Natural killer cell treated with Interleukin-12 subunit alpha and Interleukin-12 subunit beta and Interleukin-15 and Interleukin-18, amount 100 ng/mL, for 72 hours (primary cell): ENCODE results near the gene ZSCAN25. TPM values are rescaled to one million over a fixed set of nuclear protein-coding genes. Genes with fewer than 3 reads are reported as not detected.

Experiments
- ATAC-seq, 2 donors: fragments of 150-1000 bp; cut with Tn5 transposase in 1 of 2; sonication (Bioruptor Pico), chemical (Tn5 transposase) in 1 of 2; 2 replicates each; pipeline ENCODE4 v1.10.0; 2021
- DNase-seq: peaks from one replicate; pipeline ENCODE4 v3.0.0; 2022; ENCODE audit warnings: low spot score
- H3K27ac Mint-ChIP-seq, 2 donors: 1 replicate in 1 of 2; 2 replicates in 1 of 2; pipeline ENCODE4 v1.8.0; 2022; ENCODE audit warnings: mixed read lengths in 2 of 2, mild to moderate bottlenecking in 1 of 2, moderate library complexity in 1 of 2
- H3K27me3 Mint-ChIP-seq, 2 donors: 1 replicate in 1 of 2; 2 replicates in 1 of 2; pipeline ENCODE4 v1.8.0; 2022; ENCODE audit warnings: mixed read lengths in 2 of 2
- H3K36me3 Mint-ChIP-seq: one replicate; pipeline ENCODE4 v1.8.0; 2022; ENCODE audit warnings: mixed read lengths
- H3K4me1 Mint-ChIP-seq, 2 donors: 1 replicate in 1 of 2; 2 replicates in 1 of 2; pipeline ENCODE4 v1.8.0; 2022; ENCODE audit warnings: low read depth in 2 of 2, mixed read lengths in 2 of 2, mild to moderate bottlenecking in 1 of 2
- H3K4me3 Mint-ChIP-seq: one replicate; pipeline ENCODE4 v1.8.0; 2022; ENCODE audit warnings: mixed read lengths
- H3K9me3 Mint-ChIP-seq: 2 replicates; pipeline ENCODE4 v1.8.0; 2022; ENCODE audit warnings: mixed read lengths
- total RNA-seq, 2 donors: library from RNA; stranded (reverse); gene quantifications; one replicate each; pipeline ENCODE4 v1.2.3, GENCODE V29; 2022

Gene ZSCAN25
- total RNA-seq, 2 donors from 2014 or later: 26.5 to 33.3 TPM

- H3K27me3 Mint-ChIP-seq: no peaks in the 10 kb centered on the region
- no peak for DNase-seq
- no peaks in the 10 kb centered on the region for H3K9me3 Mint-ChIP-seq
- no peak overlapping the region for H3K27ac Mint-ChIP-seq
- H3K4me3 Mint-ChIP-seq: no peak overlapping the region
- H3K36me3 Mint-ChIP-seq: no peaks in the 10 kb centered on the region
- no peaks in the 10 kb centered on the region for H3K4me1 Mint-ChIP-seq
- no peak for ATAC-seq
Observed at GRCh38 chr7:99599836-99600235, 16.9 kb upstream of the ZSCAN25 start.

DNA sequence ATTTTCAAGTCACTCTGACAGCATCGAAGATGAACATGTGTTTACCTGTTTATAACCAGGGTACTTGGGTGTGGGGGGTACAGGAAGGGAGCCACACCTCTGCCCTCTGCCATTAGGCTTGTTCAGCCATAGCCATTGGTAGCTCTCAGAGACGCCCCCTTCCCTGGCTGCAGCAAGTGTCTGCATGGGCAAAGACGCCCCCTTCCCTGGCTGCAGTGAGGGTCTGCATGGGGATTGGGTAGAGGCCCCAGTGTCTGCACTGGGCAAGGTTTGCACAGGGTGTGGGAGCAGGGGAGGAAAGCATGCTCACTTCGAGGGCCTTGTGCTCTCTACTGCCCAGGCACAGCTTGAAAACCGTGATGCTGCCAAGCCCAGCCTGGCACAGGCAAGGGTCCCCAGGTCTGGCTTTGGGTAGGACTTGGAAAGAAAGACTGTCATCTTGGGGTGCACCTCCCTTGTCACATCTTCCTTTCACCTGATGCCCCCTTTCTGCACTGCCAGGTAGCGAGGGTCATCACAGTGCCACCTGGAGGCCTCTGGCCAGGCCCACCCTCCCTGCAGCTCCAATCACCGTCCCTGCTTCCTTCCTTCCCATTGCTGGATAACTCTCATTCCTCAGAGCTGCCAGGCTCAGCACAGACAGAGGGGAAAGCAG, 15.0 kb upstream of the ZSCAN25 start:
- H3K4me1 Mint-ChIP-seq: no peaks in the 10 kb centered on the region
- no peaks in the 10 kb centered on the region for H3K36me3 Mint-ChIP-seq
- H3K27me3 Mint-ChIP-seq: no peaks in the 10 kb centered on the region
- ATAC-seq (no peak), DNase-seq (no peak)
- H3K9me3 Mint-ChIP-seq: no peaks in the 10 kb centered on the region
- H3K4me3 Mint-ChIP-seq: no peak overlapping the region
- no peak overlapping the region for H3K27ac Mint-ChIP-seq

DNA sequence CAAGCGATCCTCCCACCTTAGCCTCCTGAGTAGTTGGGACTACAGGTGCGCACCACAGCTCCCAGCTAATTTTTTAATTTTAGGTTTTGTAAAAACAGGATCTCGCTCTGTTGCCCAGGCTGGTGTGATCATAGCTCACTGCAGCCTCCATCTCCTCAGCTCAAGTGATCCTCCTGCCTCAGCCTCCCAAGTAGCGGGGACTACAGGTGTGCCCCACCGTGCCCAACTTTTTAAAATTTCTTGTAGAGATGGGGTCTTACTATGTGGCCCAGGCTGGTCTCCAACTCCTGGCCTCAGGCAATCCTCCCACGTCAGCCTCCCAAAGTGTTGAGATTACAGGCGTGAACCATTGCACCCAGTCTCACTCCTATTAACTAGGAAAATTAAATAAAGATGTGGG, 11.2 kb upstream of the ZSCAN25 start:
- no peak overlapping the region for H3K4me3 Mint-ChIP-seq
- H3K9me3 Mint-ChIP-seq: no peaks in the 10 kb centered on the region
- H3K36me3 Mint-ChIP-seq: no peaks in the 10 kb centered on the region
- DNase-seq: no peak
- no peaks in the 10 kb centered on the region for H3K27me3 Mint-ChIP-seq
- no peak for ATAC-seq
- no peak overlapping the region for H3K27ac Mint-ChIP-seq
- H3K4me1 Mint-ChIP-seq: no peaks in the 10 kb centered on the region

DNA sequence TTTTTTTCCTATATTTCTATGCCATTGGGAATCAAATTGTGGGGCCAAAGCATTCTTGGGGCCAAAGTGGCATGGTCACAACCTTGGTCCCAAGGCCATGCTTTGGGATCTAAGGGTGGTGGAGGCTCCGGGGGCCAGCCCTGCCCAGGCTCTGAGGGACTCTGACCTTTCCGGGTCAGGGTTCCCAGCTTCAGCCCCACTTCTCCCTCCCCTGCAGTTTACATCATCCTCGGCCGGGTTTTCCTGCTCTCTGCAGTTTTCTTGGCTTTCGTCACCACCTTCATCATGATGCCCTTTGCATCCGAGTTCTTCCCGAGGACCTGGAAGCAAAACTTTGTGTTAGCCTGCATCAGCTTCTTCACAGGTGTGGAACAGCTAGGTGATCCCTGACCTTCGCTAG, 10.2 kb upstream of the ZSCAN25 start:
- H3K27ac Mint-ChIP-seq: no peak overlapping the region
- no peaks in the 10 kb centered on the region for H3K4me1 Mint-ChIP-seq
- ATAC-seq (no peak), DNase-seq (no peak)
- H3K27me3 Mint-ChIP-seq: no peaks in the 10 kb centered on the region
- no peak overlapping the region for H3K4me3 Mint-ChIP-seq
- H3K36me3 Mint-ChIP-seq: no peaks in the 10 kb centered on the region
- H3K9me3 Mint-ChIP-seq: no peaks in the 10 kb centered on the region

- H3K27me3 Mint-ChIP-seq: no peaks in the 10 kb centered on the region
- H3K4me3 Mint-ChIP-seq: no peak overlapping the region
- DNase-seq (no peak), ATAC-seq (no peak)
- no peaks in the 10 kb centered on the region for H3K9me3 Mint-ChIP-seq
- H3K4me1 Mint-ChIP-seq: no peaks in the 10 kb centered on the region
- H3K36me3 Mint-ChIP-seq: no peaks in the 10 kb centered on the region
- no peak overlapping the region for H3K27ac Mint-ChIP-seq
Observed at GRCh38 chr7:99607548-99607947, 9.2 kb upstream of the ZSCAN25 start.

- no peak for ATAC-seq
Observed at GRCh38 chr7:99614495-99614894, 2.3 kb upstream of the ZSCAN25 start.

GRCh38 chr7:99615989-99616358, 772 bp upstream of the ZSCAN25 start:
- peak overlapping the region; percentile 82 to 90 for H3K27ac Mint-ChIP-seq
- ATAC-seq (peak in 1 of 2 donors; percentile 0), DNase-seq (no peak)
- H3K27me3 Mint-ChIP-seq: no peaks in the 10 kb centered on the region
- peaks cover 8% of the 10 kb centered on the region for H3K36me3 Mint-ChIP-seq
- no peaks in the 10 kb centered on the region for H3K9me3 Mint-ChIP-seq
- H3K4me3 Mint-ChIP-seq: peak overlapping the region; percentile 89
- H3K4me1 Mint-ChIP-seq: peaks cover 34 to 37% of the 10 kb centered on the region in 2 donors

More at GRCh38 chr7:99614495-99614894, 2.3 kb upstream of the ZSCAN25 start:
- no peaks in the 10 kb centered on the region for H3K9me3 Mint-ChIP-seq
- peak overlapping the region; percentile 3 for H3K4me3 Mint-ChIP-seq
- peaks cover 34 to 36% of the 10 kb centered on the region in 2 donors for H3K4me1 Mint-ChIP-seq
- no peak for DNase-seq
- H3K27ac Mint-ChIP-seq: no peak overlapping the region
- peaks cover 8% of the 10 kb centered on the region for H3K36me3 Mint-ChIP-seq
- H3K27me3 Mint-ChIP-seq: no peaks in the 10 kb centered on the region

GRCh38 chr7:99617192-99617781, 541 bp downstream of the ZSCAN25 start:
- H3K27ac Mint-ChIP-seq: peak overlapping the region; percentile 82 to 90
- peak overlapping the region; percentile 89 for H3K4me3 Mint-ChIP-seq
- H3K27me3 Mint-ChIP-seq: no peaks in the 10 kb centered on the region
- DNase-seq: no peak
- ATAC-seq: peak in 1 of 2 donors; percentile 58
- H3K36me3 Mint-ChIP-seq: peaks cover 8% of the 10 kb centered on the region
- peaks cover 36 to 37% of the 10 kb centered on the region in 2 donors for H3K4me1 Mint-ChIP-seq
- no peaks in the 10 kb centered on the region for H3K9me3 Mint-ChIP-seq

DNA sequence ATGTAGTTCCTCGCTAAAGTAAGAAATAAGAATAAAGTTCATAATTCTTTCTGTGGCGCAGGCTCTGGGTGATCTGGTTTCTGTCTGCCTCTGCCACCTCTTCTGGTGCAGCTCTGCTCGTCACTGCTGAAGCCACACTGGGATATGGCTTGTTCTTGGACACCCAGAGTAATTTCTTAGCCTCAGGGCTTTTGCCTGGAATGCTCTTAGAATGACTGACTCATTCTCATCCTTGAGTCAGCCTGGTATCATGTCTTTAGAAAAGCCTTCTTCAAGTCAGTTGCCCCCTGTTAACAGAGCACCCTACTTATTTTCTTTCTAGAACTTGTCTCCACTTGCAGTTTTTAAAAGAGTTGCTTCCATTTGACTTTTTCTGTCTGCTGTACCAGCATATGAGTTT, 2.0 kb downstream of the ZSCAN25 start:
- Mint-ChIP-seq H3K27ac (peak overlapping the region in 1 of 2 donors; percentile 90), H3K9me3 (no peaks in the 10 kb centered on the region), H3K36me3 (peaks cover 14% of the 10 kb centered on the region), H3K4me3 (peak overlapping the region; percentile 89), H3K4me1 (peaks cover 43 to 44% of the 10 kb centered on the region in 2 donors), H3K27me3 (no peaks in the 10 kb centered on the region)
- ATAC-seq: no peak
- DNase-seq: no peak

- Mint-ChIP-seq H3K9me3 (no peaks in the 10 kb centered on the region), H3K27me3 (no peaks in the 10 kb centered on the region), H3K4me3 (no peak overlapping the region), H3K4me1 (peaks cover 52 to 54% of the 10 kb centered on the region in 2 donors), H3K36me3 (peaks cover 20% of the 10 kb centered on the region), H3K27ac (peak overlapping the region; percentile 17 to 90)
- no peak for ATAC-seq
- no peak for DNase-seq
Observed at GRCh38 chr7:99619571-99620130, 2.9 kb downstream of the ZSCAN25 start.

- peak overlapping the region in 1 of 2 donors; percentile 14 for H3K27ac Mint-ChIP-seq
- no peak overlapping the region for H3K4me3 Mint-ChIP-seq
- no peak for DNase-seq
- no peak for ATAC-seq
- no peaks in the 10 kb centered on the region for H3K9me3 Mint-ChIP-seq
- H3K4me1 Mint-ChIP-seq: peaks cover 55 to 58% of the 10 kb centered on the region in 2 donors
- H3K27me3 Mint-ChIP-seq: no peaks in the 10 kb centered on the region
- peaks cover 33% of the 10 kb centered on the region for H3K36me3 Mint-ChIP-seq
Observed at GRCh38 chr7:99621271-99621670, 4.5 kb downstream of the ZSCAN25 start.

DNA sequence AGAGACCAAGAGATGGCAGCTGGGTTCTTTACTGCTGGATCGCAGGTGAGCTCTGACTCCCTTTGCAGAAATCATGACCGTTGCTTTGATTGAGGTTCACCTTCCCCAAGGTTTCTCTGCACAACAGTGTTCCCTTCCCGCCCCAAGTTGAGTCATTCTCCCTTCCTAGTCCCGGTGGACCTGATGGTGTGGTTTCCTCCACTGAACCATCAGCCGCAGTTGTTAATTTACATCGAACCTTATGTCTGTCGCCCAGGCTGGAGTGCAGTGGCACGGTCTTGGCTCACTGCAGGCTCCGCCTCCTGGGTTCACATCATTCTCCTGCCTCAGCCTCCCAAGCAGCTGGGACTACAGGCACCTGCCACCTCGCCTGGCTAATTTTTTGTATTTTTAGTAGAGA, 5.8 kb downstream of the ZSCAN25 start:
- ATAC-seq (no peak), DNase-seq (no peak)
- Mint-ChIP-seq H3K4me3 (no peak overlapping the region), H3K27ac (peak overlapping the region in 1 of 2 donors; percentile 92), H3K27me3 (no peaks in the 10 kb centered on the region), H3K4me1 (peaks cover 49 to 52% of the 10 kb centered on the region in 2 donors), H3K9me3 (no peaks in the 10 kb centered on the region), H3K36me3 (peaks cover 36% of the 10 kb centered on the region)

DNA sequence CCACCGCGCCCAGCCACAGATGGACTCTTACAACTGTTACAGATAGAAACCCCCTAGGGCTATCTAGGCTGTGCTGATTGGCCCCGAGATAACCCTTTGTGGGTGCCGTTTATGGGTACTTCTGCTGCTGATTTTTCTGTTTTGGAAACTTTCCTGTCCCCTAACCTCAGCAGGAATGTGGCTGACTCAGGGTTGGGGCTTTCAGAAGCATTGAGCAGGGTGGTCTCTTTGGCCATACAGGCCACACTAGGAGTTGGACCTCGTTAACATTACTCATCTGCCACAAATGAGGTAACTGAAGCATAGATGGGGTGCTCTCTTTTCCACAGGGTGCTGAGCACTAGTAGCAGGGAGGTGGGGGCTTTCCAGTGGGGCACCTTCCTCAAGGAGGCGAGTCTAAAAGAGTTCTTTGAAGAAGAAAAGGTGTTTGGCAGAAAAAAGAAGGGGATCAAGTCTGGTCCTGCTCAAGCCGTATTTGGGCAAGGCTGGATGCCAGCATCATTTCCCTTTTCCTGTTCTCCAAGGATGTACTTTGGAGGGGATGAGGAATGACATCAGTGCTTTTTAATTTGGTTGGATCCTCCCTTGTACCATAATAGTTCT, 6.4 kb downstream of the ZSCAN25 start:
- peak overlapping the region; percentile 85 for H3K4me3 Mint-ChIP-seq
- H3K27me3 Mint-ChIP-seq: no peaks in the 10 kb centered on the region
- DNase-seq (no peak), ATAC-seq (no peak)
- H3K36me3 Mint-ChIP-seq: peaks cover 38% of the 10 kb centered on the region
- H3K4me1 Mint-ChIP-seq: peaks cover 43 to 46% of the 10 kb centered on the region in 2 donors
- no peaks in the 10 kb centered on the region for H3K9me3 Mint-ChIP-seq
- H3K27ac Mint-ChIP-seq: peak overlapping the region; percentile 92 to 94
